Central memory CD8-positive, alpha-beta T cell (primary cell): ENCODE results near the gene CENPX.

Experiments used
- ATAC-seq: fragments of 150-1000 bp; cut with Tn5 transposase; replicated peaks from 2 replicates; pipeline ENCODE4 v1.10.0; 2022; ENCODE audit warnings: mild to moderate bottlenecking, moderate FRiP score, moderate number of reproducible peaks; ENCODE audit not compliant: poor library complexity, severe bottlenecking; ENCODE audit errors: extremely low read depth
- DNase-seq, 2 donors: peaks; one replicate each; pipeline ENCODE4 v3.0.0; 2021; ENCODE audit warnings: low spot score in 2 of 2
- H3K27ac Mint-ChIP-seq: one replicate; pipeline ENCODE4 v1.8.0; 2022; ENCODE audit warnings: low read depth, mild to moderate bottlenecking, moderate library complexity, mixed read lengths
- H3K27me3 Mint-ChIP-seq: one replicate; pipeline ENCODE4 v1.8.0; 2022; ENCODE audit warnings: mixed read lengths
- H3K36me3 Mint-ChIP-seq: one replicate; pipeline ENCODE4 v1.8.0; 2022; ENCODE audit warnings: mild to moderate bottlenecking, moderate library complexity, mixed read lengths; ENCODE audit not compliant: insufficient read depth
- H3K4me1 Mint-ChIP-seq: one replicate; pipeline ENCODE4 v1.8.0; 2022; ENCODE audit warnings: mixed read lengths
- H3K4me3 Mint-ChIP-seq: one replicate; pipeline ENCODE4 v1.8.0; 2022; ENCODE audit warnings: mild to moderate bottlenecking, moderate library complexity, mixed read lengths
- H3K9me3 Mint-ChIP-seq: one replicate; pipeline ENCODE4 v1.8.0; 2022; ENCODE audit warnings: mixed read lengths

Gene CENPX

DNA sequence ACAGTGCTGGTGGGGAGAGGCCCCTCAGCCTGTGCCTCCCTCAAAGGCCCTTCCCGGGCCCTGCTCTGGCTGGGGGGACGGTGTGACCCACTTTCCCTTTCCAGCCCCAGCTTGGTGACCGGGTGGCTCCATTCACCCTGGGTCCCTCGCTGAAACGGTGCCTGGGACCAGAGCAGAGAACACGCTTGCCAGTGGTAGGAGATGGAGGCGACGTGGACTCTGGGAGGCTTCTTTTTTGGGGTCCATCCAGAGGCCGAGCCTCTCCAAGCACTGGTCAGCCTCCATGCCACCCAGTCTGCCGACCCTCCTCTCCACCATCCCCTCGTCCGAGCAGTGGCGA, 7.7 kb downstream of the CENPX start:
- Mint-ChIP-seq H3K36me3 (no peaks in the 10 kb centered on the region), H3K4me3 (no peak overlapping the region), H3K9me3 (no peaks in the 10 kb centered on the region), H3K27me3 (no peaks in the 10 kb centered on the region), H3K4me1 (peaks cover under 1% of the 10 kb centered on the region), H3K27ac (no peak overlapping the region)
- ATAC-seq: no peak
- no peak for DNase-seq

DNA sequence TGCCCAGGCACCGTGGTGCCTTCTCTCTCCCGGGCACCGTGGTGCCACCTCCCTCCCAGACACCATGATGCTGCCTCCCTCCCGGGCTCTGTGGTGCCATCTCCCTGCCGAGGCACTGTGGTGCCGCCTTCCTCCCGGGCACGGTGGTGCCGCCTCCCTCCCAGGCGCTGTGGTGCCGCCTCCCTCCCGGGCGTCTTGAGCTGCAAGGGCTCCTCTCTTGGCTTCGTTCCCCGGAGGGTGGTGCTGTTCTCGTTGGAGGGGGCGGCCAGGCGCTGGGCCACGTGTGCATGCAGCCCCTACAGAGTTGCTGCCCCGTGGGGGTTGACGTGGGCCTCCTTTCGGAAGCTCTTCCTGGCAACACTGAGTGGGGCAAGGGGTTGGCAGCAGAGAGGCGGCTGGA, 8.2 kb downstream of the CENPX start:
- no peaks in the 10 kb centered on the region for H3K36me3 Mint-ChIP-seq
- H3K4me3 Mint-ChIP-seq: no peak overlapping the region
- no peaks in the 10 kb centered on the region for H3K9me3 Mint-ChIP-seq
- no peaks in the 10 kb centered on the region for H3K27me3 Mint-ChIP-seq
- DNase-seq (no peak), ATAC-seq (no peak)
- no peaks in the 10 kb centered on the region for H3K4me1 Mint-ChIP-seq
- no peak overlapping the region for H3K27ac Mint-ChIP-seq

DNA sequence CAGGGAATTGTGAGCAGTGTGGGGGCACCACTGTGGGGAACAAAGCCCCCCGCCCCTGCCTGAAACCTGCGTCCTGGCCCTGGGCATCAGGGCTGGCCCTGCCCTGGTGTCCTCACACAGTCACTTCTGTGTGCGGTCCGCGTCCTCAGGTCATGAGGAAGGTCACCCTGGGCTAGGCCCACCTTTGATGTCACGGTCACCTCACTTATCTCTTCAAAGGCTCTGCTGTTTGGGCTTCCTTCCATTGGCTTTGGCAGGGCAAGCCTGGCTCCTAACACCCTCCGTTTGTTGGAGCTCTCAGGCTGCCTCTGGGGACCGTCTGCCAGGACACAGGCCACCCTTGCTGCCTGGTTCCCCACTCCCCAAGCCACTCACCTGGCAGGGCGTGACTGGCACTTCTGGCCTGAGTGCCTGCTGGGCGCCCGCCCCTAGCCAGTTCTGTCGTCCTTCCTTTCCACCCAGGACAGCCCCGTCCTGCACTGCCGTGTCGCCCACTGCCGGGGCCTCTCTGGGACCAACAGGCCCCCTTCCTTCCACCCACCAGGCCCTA, 8.8 kb downstream of the CENPX start:
- no peaks in the 10 kb centered on the region for H3K36me3 Mint-ChIP-seq
- H3K4me1 Mint-ChIP-seq: no peaks in the 10 kb centered on the region
- no peaks in the 10 kb centered on the region for H3K27me3 Mint-ChIP-seq
- ATAC-seq (no peak), DNase-seq (no peak)
- no peaks in the 10 kb centered on the region for H3K9me3 Mint-ChIP-seq
- no peak overlapping the region for H3K27ac Mint-ChIP-seq
- H3K4me3 Mint-ChIP-seq: no peak overlapping the region

DNA sequence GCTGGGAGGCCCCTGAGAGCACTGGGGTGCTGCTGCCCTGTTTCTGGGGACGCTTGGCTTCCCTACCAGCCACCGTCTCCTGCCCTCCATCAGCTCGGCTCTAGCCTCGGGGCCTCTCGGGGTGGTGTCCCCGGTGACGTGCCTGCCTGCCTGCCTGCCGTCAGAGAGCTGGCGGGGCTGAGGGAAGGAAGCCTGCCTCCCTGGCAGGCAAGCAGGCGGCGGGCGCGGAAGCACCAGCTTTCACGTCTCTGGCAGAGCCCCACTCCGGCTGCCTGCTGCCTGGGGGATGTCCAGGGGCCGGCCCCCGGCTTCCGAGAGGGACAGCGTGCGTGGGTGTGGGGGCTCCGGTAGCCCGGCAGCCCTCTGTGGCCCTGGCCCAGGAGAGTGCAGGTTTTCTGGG, 9.3 kb downstream of the CENPX start:
- H3K9me3 Mint-ChIP-seq: no peaks in the 10 kb centered on the region
- H3K27me3 Mint-ChIP-seq: no peaks in the 10 kb centered on the region
- no peak overlapping the region for H3K4me3 Mint-ChIP-seq
- H3K27ac Mint-ChIP-seq: no peak overlapping the region
- ATAC-seq (no peak), DNase-seq (no peak)
- no peaks in the 10 kb centered on the region for H3K36me3 Mint-ChIP-seq
- no peaks in the 10 kb centered on the region for H3K4me1 Mint-ChIP-seq

GRCh38 chr17:82012640-82013295, 9.9 kb downstream of the CENPX start:
- no peak for ATAC-seq
- H3K27ac Mint-ChIP-seq: no peak overlapping the region
- H3K9me3 Mint-ChIP-seq: no peaks in the 10 kb centered on the region
- no peak for DNase-seq
- no peaks in the 10 kb centered on the region for H3K4me1 Mint-ChIP-seq
- H3K4me3 Mint-ChIP-seq: no peak overlapping the region
- H3K36me3 Mint-ChIP-seq: no peaks in the 10 kb centered on the region
- H3K27me3 Mint-ChIP-seq: no peaks in the 10 kb centered on the region

DNA sequence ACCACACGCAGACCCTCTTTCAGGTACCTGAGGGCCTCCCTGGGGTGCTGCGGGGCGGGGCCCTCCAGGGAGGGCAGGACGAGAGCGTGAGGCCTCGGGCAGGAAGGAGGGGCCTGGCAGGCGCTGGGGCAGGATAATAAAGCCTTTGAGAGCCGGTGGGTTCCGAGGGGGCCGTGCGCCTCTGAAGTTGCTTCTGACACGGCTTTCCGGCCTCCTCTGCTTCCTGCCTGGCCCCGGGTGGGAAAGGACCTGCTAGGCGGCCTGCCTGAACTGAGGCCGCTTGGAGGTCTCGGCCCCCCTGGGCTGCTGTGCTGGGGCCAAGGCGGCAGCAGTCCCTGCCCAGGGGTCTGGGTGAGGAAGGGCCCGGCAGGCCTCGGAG, 10.4 kb downstream of the CENPX start:
- H3K9me3 Mint-ChIP-seq: no peaks in the 10 kb centered on the region
- H3K4me1 Mint-ChIP-seq: no peaks in the 10 kb centered on the region

GRCh38 chr17:82011617-82012187, 11.0 kb downstream of the CENPX start:
- no peaks in the 10 kb centered on the region for H3K9me3 Mint-ChIP-seq
- no peaks in the 10 kb centered on the region for H3K27me3 Mint-ChIP-seq
- DNase-seq: no peak
- no peak for ATAC-seq
- no peaks in the 10 kb centered on the region for H3K4me1 Mint-ChIP-seq
- no peak overlapping the region for H3K4me3 Mint-ChIP-seq
- H3K27ac Mint-ChIP-seq: no peak overlapping the region
- H3K36me3 Mint-ChIP-seq: no peaks in the 10 kb centered on the region

More for the DNA sequence above, 10.4 kb downstream of the CENPX start:
- Mint-ChIP-seq H3K4me3 (no peak overlapping the region), H3K36me3 (no peaks in the 10 kb centered on the region), H3K27me3 (no peaks in the 10 kb centered on the region), H3K27ac (no peak overlapping the region)
- no peak for DNase-seq
- ATAC-seq: no peak

DNA sequence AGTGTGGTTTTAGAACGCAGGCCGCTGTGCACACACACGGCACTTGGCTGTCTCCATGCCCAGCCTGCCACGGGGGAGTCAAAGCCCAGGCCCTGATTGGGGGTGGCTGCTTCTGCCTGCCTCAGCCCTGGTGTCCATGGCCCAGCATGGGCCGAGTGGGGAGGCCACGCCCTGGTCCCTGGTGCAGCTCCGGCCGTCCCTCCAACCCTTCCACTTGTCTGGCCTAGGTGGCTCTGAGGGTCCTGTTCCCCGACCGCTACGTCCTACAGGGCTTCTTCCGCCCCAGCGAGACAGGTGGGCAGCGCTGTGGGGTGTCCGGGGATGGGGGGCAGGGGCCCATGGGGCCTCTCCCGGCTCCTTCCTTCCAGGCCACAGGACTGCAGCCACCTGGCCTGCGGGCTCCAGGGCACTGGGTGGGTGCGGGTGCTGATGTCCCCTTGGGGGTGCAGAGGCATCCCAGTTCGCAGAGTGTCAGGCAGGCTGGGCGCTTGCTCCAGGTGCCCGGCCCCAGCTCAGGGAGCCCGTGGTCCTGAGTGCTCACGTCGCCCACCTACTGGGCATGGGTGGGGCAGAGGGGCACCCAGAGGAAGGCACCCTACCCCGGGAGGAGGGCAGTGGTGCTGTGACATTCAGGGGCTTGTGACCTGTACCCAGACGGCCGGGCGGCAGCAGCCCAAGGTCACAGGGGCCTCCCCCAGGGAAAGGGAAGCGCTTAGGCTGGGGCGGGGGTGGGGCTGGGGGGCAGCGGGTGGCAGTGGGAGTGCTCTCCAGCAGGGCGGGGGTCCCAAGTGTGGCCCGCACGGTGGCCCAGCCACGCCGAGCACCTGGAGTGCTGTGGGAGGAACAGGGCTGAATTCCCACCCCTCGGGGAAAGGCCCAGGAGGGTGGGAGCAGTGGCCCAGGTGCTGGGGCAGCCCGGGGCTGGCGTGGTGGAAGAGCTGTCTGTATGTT, 11.8 kb downstream of the CENPX start:
- no peak for ATAC-seq
- no peaks in the 10 kb centered on the region for H3K9me3 Mint-ChIP-seq
- no peak overlapping the region for H3K4me3 Mint-ChIP-seq
- peaks cover 2% of the 10 kb centered on the region for H3K36me3 Mint-ChIP-seq
- no peaks in the 10 kb centered on the region for H3K27me3 Mint-ChIP-seq
- DNase-seq: no peak
- H3K27ac Mint-ChIP-seq: no peak overlapping the region
- H3K4me1 Mint-ChIP-seq: no peaks in the 10 kb centered on the region

DNA sequence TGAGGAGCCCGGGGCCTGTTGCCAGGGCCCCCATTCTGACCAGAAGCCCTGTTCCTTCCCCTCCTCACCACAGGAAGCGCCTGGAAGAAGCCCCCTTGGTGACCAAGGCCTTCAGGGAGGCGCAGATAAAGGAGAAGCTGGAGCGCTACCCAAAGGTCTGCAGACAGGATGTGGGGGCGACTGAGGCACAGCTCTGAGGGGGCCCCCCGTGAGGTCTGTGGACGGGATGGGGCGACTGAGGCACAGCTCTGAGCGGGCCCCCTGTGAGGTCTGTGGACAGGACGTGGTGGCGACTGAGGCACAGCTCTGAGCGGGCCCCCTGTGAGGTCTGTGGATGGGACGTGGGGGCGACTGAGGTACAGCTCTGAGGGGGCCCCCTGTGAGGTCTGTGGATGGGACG, 13.3 kb downstream of the CENPX start:
- Mint-ChIP-seq H3K27me3 (no peaks in the 10 kb centered on the region), H3K9me3 (no peaks in the 10 kb centered on the region), H3K4me1 (no peaks in the 10 kb centered on the region), H3K36me3 (peaks cover 2% of the 10 kb centered on the region), H3K27ac (no peak overlapping the region), H3K4me3 (no peak overlapping the region)
- ATAC-seq: no peak
- no peak for DNase-seq

DNA sequence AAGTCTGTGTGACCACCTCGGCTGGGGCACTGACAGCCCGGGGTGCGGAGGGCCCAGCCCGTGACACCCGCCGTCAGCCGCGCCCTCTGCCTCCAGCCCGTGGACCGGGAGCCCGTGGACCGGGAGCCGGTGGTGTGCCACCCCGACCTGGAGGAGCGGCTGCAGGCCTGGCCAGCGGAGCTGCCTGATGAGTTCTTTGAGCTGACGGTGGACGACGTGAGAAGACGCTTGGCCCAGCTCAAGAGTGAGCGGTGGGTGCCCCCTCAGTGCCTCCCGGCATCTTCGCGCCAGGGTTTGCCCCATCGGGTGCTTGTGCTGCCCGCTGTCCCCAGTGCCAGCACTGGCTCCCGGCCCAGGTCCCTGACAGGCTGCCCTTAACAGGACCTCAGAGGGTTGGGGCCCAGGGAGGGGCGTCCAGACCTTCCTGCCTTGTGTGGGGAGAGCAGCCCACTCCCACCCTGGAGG, 13.7 kb downstream of the CENPX start:
- DNase-seq (no peak), ATAC-seq (no peak)
- no peaks in the 10 kb centered on the region for H3K27me3 Mint-ChIP-seq
- no peaks in the 10 kb centered on the region for H3K9me3 Mint-ChIP-seq
- no peak overlapping the region for H3K4me3 Mint-ChIP-seq
- H3K27ac Mint-ChIP-seq: no peak overlapping the region
- peaks cover 2% of the 10 kb centered on the region for H3K36me3 Mint-ChIP-seq
- H3K4me1 Mint-ChIP-seq: no peaks in the 10 kb centered on the region

DNA sequence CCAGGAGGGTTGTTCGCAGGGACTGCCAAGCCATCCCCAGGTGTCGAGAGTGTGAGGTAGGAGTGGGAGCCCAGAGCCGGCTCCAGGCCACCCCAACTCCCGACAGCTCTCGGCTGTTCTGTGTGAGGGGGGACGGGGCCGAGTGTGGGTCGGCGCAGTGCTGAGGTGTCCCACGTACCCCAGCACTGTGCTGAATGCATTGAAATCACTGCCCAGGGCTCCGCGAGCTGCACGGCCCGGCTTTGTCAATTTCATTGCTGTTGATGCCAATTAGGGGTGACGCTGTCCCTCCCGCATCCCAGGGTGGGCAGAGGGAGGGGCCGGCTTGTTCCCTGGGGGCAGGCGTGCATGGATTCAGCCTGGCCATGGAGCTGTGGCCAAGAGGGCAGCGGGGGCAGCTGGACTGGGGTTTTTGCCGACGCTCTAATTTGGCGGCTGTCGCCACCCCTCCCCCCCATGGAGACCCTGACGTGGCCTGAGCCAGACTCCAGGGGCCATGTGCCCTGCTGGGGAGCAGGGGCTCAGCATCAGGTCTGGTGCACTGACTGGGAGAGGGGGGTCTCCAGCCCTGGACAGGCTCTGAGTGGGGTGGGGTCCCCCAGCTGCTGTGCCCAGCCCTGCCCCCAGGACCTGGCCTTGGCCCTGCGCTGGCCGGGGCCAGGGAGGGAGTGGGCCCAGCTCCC, 14.3 kb downstream of the CENPX start:
- Mint-ChIP-seq H3K36me3 (peaks cover 2% of the 10 kb centered on the region), H3K9me3 (no peaks in the 10 kb centered on the region), H3K27ac (no peak overlapping the region), H3K4me1 (no peaks in the 10 kb centered on the region), H3K27me3 (no peaks in the 10 kb centered on the region), H3K4me3 (no peak overlapping the region)
- ATAC-seq (no peak), DNase-seq (no peak)

DNA sequence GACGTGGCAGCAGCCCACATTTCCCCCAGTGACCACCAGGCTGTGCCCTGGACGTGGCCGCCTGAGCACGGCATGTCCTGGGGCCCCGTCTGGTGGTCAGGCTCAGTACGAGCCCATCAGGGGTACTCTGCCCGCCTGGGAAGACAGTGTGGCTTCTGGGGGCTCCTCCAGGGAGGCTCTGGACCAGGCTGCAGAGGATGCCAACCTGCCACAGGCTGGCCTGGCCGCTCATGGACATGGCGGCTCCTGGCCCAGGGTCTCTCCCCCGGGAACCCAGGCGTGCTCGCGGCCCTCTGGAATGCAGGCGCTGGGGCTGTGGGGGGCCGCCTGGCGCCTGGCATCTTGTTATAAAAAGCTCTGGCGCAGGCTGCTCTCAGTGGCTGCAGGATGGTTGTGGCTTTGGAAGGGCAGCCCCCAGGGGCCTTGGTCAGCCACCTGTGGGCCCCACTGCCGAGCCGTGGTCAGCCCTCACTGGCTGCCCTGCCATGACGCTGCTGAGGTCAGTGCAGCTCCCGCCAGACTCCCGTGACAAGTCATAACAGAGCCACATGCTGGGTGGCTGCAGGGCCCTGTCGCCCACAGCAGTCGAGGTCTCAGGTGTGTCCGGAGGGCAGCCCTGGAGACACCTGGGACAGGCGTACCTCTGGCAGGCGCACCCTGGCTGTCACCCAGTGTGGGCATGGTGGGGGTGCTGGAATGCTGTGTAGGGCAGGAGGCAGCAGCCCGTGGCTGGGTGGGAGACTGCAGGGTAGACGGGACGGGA, 15.0 kb downstream of the CENPX start:
- Mint-ChIP-seq H3K27ac (no peak overlapping the region), H3K4me1 (no peaks in the 10 kb centered on the region), H3K9me3 (no peaks in the 10 kb centered on the region), H3K27me3 (no peaks in the 10 kb centered on the region), H3K4me3 (no peak overlapping the region), H3K36me3 (peaks cover 2% of the 10 kb centered on the region)
- no peak for DNase-seq
- no peak for ATAC-seq
